HG03432 (cell line): ENCODE measurements around the gene COQ7.

Source experiments
- ATAC-seq: cut with Tn5 transposase; IDR thresholded peaks from one replicate; pipeline ENCODE4 v1.9.1; 2021; ENCODE audit warnings: mild to moderate bottlenecking, moderate library complexity; ENCODE audit not compliant: unreplicated experiment

The COQ7 gene

GRCh38 chr16:19110537-19111360, 43.3 kb downstream of the COQ7 start:
- ATAC-seq, result no peak

- no peak for ATAC-seq
Observed at GRCh38 chr16:19112099-19112407, 44.6 kb downstream of the COQ7 start.

- ATAC-seq, result peak; percentile 42
Observed at GRCh38 chr16:19113577-19114358, 46.4 kb downstream of the COQ7 start, which contains the start of gene ITPRIPL2. ITPRIPL2 (plus strand) TSS chr16:19113964; CDS start chr16:19114462, 498 bp downstream.

DNA sequence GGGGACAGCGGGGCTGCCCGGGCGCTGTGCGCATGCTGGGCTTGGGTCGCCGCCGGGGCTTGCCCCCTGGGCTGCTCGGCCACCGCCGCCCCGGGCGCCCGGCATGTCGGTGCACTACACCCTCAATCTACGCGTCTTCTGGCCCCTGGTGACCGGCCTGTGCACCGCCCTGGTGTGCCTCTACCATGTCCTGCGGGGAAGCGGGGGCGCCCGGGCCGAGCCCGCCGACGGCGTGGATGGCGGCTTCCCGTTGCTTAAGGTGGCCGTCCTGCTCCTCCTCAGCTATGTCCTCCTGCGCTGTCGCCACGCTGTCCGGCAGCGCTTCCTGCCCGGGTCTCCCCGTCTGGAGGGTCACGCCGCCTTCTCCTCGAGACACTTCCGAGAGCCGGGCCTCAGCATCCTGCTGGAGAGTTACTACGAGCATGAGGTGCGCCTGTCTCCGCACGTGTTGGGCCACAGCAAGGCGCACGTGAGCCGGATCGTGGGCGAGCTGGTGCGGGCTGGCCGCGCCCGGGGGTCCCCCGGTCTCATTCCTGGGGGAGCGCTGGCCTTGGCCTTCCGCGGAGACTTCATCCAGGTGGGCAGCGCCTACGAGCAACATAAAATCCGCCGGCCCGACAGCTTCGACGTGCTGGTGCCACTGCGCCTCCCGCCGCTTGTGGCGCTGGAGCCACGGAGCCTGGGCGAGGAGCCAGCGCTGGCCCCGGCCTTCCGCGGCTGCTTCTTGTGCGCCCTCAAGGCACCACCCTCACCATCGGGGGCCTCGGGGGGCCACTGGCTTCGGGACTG, 47.1 kb downstream of the COQ7 start:
- ATAC-seq, result peak; percentile 32

GRCh38 chr16:19115148-19116021, 48.0 kb downstream of the COQ7 start:
- ATAC-seq, result no peak

DNA sequence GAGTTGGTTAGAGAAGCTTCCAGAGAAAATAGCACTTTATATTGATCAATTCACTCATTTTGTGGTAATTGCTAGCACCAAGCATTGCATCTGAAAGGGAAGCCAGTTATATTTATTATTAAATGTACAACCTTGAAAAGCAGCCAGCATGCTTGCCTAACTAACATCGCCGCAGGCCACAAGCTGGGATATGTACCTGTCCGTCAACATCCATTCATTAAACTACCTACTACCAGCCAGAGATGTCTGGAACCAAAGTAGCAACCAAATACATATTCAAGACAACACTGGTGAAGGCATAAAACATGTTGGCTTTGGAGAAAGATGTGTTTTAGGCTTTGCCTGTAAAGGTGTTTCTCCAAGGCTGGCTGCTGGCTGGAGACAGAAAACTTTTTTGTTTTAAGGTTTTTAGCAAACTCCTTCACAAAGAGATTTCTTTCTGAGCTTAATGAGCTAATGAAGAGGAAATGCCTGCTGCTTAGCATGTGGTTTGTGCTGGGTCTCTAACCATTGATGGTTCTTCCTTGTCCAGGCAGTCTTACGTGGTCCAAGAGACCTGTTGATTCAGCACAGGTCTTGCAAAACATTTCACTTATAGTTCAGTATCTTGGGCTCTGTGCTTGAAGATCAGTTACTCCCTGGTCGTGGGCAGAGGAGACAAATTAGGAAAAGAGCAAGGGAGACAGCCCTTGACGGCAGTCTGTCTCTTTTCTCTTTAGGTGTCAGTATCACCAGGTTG, 49.5 kb downstream of the COQ7 start:
- ATAC-seq, result no peak

DNA sequence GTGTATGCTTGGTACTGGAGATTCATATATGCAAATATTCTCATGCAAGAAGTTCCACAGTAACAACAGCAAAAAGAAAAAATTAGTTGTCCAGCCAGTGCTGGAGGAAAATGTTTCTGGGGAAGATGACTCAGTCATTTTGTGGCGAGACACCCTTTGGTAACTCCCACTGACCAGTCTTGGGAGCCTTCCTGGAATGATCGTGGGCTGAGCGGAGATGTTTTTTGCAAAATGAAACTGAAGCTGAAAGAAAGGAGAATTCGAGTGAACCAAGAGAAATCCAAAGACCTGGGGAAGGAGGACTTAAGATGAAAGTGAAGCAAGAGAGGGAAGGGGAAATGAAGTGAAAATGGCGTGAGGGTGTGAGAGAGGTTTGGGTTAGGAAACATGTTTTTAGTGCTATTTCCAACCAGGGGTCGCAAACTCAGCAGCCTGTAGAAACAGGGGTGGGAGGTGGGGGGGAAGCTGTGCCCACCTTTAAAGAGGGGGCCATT, 51.6 kb downstream of the COQ7 start:
- no peak for ATAC-seq

DNA sequence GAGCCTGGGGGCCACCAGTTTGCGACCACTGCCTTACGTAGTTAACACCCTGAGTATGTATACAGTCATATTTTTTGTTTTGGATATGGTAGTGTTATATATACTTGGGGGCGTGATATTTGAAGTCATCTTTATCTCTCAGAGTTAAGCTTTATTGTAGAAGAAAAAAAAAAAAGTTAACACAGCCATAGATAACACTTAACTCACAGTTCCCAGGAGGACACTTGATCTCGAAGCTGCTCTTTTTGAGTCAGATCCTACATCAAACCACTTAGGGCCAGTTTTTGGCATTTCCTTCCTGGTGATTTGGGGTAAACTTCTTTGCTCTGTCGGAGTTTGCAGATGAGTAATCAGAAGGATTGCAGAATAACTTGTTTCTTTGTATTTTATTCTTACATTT, 52.1 kb downstream of the COQ7 start:
- no peak for ATAC-seq

- ATAC-seq, result no peak
Observed at GRCh38 chr16:19123535-19124178, 56.2 kb downstream of the COQ7 start.

DNA sequence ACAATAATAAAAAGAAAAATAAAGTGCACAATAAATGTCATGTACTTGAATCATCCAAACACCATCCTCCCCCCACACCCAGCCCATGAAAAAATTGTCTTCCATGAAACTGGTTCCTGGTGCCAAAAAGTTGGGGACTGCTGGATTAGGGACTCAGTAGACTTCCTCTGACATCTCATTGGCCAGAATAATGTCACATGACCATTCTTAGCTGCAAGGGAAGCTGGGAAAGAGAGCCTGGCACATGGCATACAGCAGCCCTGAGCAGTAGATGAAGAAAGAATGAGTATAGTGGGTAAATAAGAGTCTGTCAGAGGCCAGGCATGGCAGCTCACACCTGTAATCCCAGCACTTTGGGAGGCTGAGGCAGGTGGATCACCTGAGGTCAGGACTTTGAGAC, 58.9 kb downstream of the COQ7 start:
- no peak for ATAC-seq

DNA sequence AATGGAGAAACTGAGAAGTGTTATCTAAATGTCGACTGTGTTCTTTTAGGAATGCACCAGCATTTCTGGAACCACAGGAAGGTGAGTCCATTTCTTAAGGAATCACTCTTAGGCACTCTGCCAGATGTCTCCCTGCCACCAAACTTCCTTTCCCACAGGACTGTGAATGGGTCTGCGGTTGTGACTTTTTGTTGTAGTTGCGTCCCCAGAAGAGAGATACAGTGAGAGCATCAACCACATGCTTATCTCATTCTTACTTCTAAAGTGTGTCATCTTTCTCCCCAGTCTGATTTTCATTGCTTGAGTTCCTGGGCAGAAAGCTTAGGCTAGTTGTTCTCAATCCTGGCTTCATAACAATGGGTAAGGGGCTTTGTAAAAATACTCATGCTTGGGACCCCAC, 59.8 kb downstream of the COQ7 start:
- ATAC-seq, result peak; percentile 45

DNA sequence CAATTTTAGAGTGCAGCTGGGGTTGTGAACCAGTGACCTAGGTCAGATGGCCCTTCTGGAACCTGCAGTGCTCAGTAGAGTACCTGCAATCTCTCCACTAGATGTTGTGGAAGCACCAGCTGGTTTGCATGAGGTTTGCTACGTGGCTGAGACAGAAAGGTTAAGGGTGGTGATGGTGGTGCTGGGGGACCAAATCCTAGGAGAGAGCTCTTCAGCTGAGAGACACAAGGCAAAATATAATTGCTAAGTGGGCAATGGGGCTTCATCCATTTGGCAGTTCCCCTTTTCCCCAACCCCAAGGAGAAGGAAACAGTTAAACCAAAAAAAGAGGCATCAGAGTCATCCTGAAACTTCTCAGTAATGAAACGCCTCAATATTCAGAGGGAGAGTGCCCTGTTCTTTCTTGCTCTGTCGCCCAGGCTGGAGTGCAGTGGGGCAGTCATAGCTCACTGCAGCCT, 60.3 kb downstream of the COQ7 start:
- ATAC-seq, result peak; percentile 62

DNA sequence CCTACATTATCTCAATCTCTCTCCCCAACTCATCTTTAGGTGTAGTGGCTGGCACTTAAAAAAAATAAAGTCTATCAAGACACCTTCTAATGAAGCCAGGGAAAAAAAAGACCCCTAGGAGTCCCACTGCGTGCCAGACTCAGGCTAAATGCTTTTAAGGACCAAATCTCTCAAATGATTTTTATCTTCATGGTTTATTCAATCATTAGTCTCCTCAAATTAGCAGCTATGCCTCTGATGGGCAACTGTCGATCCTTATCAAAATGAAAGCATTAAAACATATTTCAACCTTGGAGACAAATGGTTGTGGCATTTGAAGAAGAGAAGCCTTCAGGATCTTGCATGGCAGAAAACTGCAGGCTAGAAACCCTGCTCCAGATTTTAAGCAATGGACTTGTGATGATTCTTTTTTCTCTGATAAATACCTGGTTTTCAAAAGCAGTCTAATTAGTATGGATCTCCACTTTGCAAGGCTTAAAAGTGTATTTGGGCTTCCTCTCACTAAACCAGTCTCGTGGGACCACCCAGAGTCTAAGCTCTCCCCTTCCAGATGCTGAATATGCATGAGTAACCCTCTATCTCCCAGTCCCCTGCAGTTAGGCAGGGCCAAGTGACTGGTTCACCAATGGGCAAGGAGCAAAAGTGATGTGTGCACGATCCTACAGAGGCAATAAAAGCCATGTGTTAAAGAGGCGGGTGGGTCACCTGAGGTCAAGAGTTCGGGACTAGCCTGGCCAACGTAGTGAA, 61.2 kb downstream of the COQ7 start:
- no peak for ATAC-seq
